Suprapubic skin (tissue), 4 donors: ENCODE measurements around the gene ANKRD60.

ENCODE experiments used
- CTCF ChIP-seq, 2 donors: fragments of 200-600 bp in 1 of 2; fragments of 450-650 bp in 1 of 2; sonication (generic) in 1 of 2; IDR thresholded peaks; one replicate each; pipeline ENCODE4 v1.5.1; 2016 to 2019; ENCODE audit warnings: antibody characterized with exemption in 2 of 2, mild to moderate bottlenecking in 1 of 2, moderate library complexity in 1 of 2
- POLR2A ChIP-seq, 2 donors: fragments of 450-650 bp; IDR thresholded peaks; one replicate each; pipeline ENCODE4 v1.6.1; 2017; ENCODE audit warnings: antibody characterized with exemption in 2 of 2, mild to moderate bottlenecking in 2 of 2, moderate library complexity in 2 of 2
- POLR2AphosphoS5 ChIP-seq, 3 donors: sonication (generic); formaldehyde crosslinking; IDR thresholded peaks; one replicate each; pipeline ENCODE4 v1.6.1; 2017; ENCODE audit warnings: antibody characterized with exemption in 3 of 3

DNA sequence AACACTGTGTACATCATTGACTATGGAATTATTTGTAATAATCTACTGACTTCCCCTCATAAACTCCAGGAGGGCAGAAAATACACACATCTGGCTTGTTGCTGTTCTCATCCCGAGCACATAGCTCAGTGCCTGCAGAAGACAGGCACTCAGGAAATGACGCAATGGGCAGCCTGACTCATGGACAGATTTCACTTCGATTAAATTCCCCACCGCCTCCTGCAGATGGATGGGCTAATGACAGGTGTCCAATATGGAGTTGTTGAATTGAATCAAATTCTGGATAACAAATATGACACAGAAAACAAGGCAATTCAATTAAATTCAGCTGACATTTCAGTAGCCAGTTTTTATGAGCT, 9.1 kb downstream of the ANKRD60 start:
- TF ChIP-seq CTCF (IDR thresholded peaks at IDR 0.05): no peak
- TF ChIP-seq POLR2AphosphoS5 (IDR thresholded peaks at IDR 0.05): no peak
- no peak for TF ChIP-seq POLR2A (IDR thresholded peaks at IDR 0.05)
